LNCaP clone FGC (cell line): ENCODE results near the gene ST6GALNAC1.

Experiments
- DNase-seq: peaks from one replicate; pipeline ENCODE4 v3.0.0-alpha.2; 2011; ENCODE audit warnings: low read depth
- H3K4me3 ChIP-seq: 2 replicates; pipeline ENCODE4 v1.5.1; 2011; ENCODE audit warnings: mild to moderate bottlenecking, low read depth, low read length, control low read depth
- TF ChIP-seq, protein P1 (sequence below): IDR thresholded peaks from 2 replicates; pipeline ENCODE4 v1.5.1; 2012; ENCODE audit warnings: mild to moderate bottlenecking; ENCODE audit not compliant: control insufficient read depth, insufficient read depth; ENCODE audit errors: extremely low read depth

The ST6GALNAC1 gene

DNA sequence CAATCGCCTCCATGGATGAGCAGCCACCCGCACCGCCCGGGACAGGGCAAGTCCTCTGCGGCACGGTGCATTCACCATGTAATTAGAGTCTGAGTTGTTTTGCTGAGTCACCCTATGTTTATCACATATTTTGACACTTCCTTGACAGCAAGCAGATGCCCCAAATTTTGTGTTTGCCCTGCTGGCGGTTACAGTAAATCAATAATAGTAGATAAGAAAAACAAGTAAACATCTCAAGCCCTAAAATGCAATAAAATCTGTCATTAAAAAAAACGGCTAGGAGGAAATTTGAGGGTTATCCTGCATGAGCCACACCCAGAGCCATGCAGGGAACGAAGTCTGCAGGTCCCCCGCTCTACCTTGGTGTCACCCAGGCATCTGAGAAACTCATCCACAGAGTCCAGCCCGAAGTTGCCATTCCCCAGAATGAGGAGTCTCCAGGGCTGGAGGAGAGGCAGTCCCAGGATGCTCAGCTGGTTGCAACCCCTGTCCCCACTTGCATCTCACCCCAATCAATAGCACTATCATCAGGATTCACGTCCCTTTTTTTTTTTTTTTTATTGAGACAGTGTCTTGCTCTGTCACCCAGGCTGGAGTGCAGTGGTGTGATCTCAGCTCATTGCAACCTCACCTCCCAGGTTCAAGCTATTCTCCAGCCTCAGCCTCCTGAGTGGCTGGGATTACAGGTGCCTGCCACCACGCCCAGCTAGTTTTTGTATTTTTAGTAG, 16.5 kb upstream of the ST6GALNAC1 start:
- peak; percentile 69 for DNase-seq
- TF ChIP-seq, protein P1, sequence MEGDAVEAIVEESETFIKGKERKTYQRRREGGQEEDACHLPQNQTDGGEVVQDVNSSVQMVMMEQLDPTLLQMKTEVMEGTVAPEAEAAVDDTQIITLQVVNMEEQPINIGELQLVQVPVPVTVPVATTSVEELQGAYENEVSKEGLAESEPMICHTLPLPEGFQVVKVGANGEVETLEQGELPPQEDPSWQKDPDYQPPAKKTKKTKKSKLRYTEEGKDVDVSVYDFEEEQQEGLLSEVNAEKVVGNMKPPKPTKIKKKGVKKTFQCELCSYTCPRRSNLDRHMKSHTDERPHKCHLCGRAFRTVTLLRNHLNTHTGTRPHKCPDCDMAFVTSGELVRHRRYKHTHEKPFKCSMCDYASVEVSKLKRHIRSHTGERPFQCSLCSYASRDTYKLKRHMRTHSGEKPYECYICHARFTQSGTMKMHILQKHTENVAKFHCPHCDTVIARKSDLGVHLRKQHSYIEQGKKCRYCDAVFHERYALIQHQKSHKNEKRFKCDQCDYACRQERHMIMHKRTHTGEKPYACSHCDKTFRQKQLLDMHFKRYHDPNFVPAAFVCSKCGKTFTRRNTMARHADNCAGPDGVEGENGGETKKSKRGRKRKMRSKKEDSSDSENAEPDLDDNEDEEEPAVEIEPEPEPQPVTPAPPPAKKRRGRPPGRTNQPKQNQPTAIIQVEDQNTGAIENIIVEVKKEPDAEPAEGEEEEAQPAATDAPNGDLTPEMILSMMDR: no peak
- H3K4me3 ChIP-seq: no peak overlapping the region

DNA sequence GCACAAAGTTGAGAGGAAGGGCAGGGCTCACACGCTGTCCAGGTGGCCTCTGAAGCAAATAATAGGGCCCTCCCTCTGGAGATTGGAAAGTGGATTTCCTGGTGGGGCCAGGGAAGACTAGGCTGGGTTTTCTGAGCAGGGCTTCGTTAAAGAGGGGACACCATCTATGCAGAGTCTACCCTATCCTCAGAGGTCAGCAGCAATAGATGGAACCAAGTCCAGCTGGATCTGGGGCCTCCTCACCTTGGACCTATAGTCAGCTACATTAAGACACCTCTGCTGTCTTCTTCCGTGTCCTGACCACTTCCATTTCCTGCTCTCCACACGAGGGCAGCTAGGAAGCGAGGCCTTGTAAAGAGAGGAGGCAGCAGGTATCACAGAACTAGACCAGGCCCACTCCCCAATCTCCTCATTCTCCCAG, 14.7 kb upstream of the ST6GALNAC1 start:
- DNase-seq: no peak
- no peak overlapping the region for H3K4me3 ChIP-seq
- TF ChIP-seq, protein P1: no peak

DNA sequence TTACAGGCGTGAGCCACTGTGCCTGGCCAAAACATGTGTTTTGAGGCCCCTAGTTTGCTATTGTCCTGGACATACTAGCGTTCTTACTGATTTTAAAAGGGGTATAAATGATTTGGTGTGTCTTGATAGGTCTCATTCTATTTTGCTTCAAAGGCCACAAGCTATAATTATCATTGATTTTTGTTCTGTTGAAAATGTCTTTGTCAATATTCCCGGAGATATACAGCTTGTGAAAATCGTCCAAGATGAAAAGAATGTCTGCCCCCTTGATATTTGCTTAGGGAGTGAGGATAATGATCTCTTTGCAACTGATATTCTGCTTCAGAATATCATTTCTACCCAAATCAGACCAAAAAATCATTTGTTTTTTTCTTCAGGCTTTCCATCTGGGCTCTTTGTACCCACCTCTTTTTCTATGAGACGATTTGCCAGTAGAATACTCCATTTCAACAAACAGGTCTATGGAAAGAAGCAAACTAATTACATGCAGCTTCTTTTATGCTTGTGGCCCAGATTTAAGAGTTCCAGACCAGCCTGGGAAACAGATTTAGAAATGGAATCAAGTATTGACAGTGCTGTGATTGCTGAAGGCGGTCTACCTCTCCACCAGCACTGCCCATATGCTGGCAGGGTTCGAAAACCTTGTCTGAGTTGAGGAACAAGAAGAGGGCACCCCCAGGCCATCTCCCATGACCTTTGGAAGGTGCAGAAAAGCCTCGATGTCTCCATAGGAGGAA, 14.1 kb upstream of the ST6GALNAC1 start:
- DNase-seq: no peak
- TF ChIP-seq, protein P1: no peak
- no peak overlapping the region for H3K4me3 ChIP-seq

DNA sequence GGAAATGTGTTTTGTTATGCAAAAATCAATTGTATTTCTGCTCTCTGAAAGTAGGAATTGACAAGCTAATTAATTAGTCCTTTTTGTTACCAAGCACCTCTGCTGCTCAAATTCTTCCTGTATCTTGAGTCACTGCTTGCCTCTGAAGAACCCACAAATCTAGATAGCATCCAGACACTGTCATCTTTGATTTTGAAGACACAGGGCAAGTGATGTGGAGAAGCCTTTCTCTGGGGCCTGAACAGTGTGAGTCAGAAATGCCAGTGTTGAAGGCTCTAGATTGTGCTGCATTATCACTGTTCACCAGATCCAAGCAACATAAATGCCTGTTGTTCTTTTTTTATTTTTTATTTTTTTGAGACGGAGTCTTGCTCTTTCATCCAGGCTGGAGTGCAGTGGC, 10.9 kb upstream of the ST6GALNAC1 start:
- H3K4me3 ChIP-seq: no peak overlapping the region
- TF ChIP-seq, protein P1: no peak
- DNase-seq: no peak

DNA sequence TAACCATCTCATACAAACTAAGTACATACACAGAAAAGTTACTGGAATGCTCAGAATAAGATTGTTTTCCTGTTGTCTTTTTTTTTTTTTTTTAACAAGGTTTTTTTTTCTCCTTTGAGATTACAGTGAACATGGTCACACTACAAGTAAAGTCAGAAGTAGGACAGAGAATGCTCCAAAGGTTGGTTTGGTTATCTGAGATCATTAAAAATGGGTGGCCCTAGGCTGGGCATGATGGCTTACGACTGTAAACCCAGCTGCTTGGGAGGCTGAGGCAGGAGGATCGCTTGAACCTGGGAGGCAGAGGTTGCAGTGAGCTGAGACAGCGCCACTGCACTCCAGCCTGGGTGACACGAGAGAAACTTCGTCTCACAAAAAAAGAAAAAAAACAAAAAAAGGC, 6.9 kb upstream of the ST6GALNAC1 start:
- TF ChIP-seq, protein P1: no peak
- no peak overlapping the region for H3K4me3 ChIP-seq
- no peak for DNase-seq

DNA sequence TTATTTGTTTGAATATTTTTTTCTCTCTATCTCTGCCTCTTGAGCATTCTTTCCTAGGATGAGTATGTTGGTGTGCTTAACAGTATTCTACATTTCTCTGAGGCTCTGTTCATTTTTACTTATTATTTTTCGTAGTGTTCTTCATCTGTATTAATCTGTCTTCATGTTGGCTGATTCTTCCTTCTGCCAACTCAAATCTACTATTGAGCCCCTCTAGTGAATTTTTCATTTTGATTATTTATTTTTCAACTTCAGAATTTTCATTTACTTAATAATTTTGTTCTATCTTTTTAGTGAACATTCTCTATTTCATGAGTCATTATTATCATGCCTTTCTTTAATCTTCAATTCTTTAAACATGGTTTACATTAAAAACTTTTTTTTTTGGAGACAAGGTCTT, 3.2 kb upstream of the ST6GALNAC1 start:
- no peak for DNase-seq
- no peak overlapping the region for H3K4me3 ChIP-seq
- TF ChIP-seq, protein P1: no peak
